HCT116 (cell line): ENCODE measurements around the gene CASQ1. TPM values are rescaled to one million over a fixed set of nuclear protein-coding genes. Genes with fewer than 3 reads are reported as not detected.

Experiments used
- ATAC-seq: fragments of 200-7000 bp; cut with Tn5 transposase; 2 replicates; pipeline ENCODE4 v1.9.1; 2020; ENCODE audit warnings: mild to moderate bottlenecking, moderate library complexity
- BruUV-seq: library from RNA; stranded (reverse); fragments of 400-500 nt; replicated peaks from 2 replicates; lab custom pipeline; 2021; lab: Mats Ljungman, UMichigan
- CTCF ChIA-PET: fragments of 300-600 bp; sonication (Branson Sonifier 250); formaldehyde crosslinking; loops from one replicate; lab custom pipeline; 2021; ENCODE audit warnings: antibody characterized with exemption; lab: Charles Lee
- POLR2A ChIA-PET: fragments of 300-600, 350-600 bp; sonication (Branson Sonifier 250); formaldehyde crosslinking; loops from one replicate; lab custom pipeline; 2021; ENCODE audit warnings: antibody characterized with exemption; lab: Charles Lee
- RAD21 ChIA-PET, 2 experiments: fragments of 300-600 bp; sonication (Branson Sonifier 250); formaldehyde crosslinking; loops; one replicate each; lab custom pipeline; 2023; ENCODE audit warnings: low total read pairs in 2 of 2; ENCODE audit not compliant: uncharacterized antibody in 2 of 2, unreplicated experiment in 2 of 2, low non-redundant PET in 1 of 2; lab: Charles Lee
- DNase-seq: peaks from one replicate; pipeline ENCODE4 v3.0.0-alpha.2; 2010; ENCODE audit warnings: low read depth, low spot score
- H2AFZ ChIP-seq: fragments of 200-600 bp; shearing (Covaris generic), sonication (generic); 2 replicates; pipeline ENCODE4 v1.6.1; 2017; ENCODE audit warnings: low read depth, mixed run types, mixed read lengths, antibody characterized with exemption, low read length; ENCODE audit not compliant: poor library complexity, severe bottlenecking
- H3K27ac ChIP-seq: 2 replicates; pipeline ENCODE4 v1.5.1; 2012; ENCODE audit warnings: low read depth, low read length
- H3K27me3 ChIP-seq: fragments of 200-600 bp; sonication (generic); 2 replicates; pipeline ENCODE4 v1.6.1; 2016; ENCODE audit warnings: mixed run types, low read length, mixed read lengths; ENCODE audit not compliant: insufficient read depth
- H3K36me3 ChIP-seq, 2 experiments: fragments of 200-500 bp in 1 of 2; fragments of 200-600 bp in 1 of 2; sonication (Bioruptor generic) in 1 of 2; sonication (generic) in 1 of 2; 2 replicates each; pipeline versions ENCODE4 v1.5.1 to v1.6.1; 2014 to 2016; ENCODE audit warnings: low read length in 2 of 2, inconsistent platforms in 1 of 2, mixed read lengths in 1 of 2, mixed run types in 1 of 2; ENCODE audit not compliant: insufficient read depth in 2 of 2, control insufficient read depth in 1 of 2
- H3K4me1 ChIP-seq, 2 experiments: fragments of 200-600 bp in 1 of 2; sonication (generic) in 1 of 2; 2 replicates each; pipeline versions ENCODE4 v1.5.1 to v1.6.1; 2012 to 2017; ENCODE audit warnings: low read length in 2 of 2, inconsistent platforms in 1 of 2, mild to moderate bottlenecking in 1 of 2, mixed read lengths in 1 of 2, mixed run types in 1 of 2, moderate library complexity in 1 of 2; ENCODE audit not compliant: insufficient read depth in 2 of 2, control insufficient read depth in 1 of 2
- H3K4me2 ChIP-seq: fragments of 200-600 bp; sonication (generic); 2 replicates; pipeline ENCODE4 v1.6.1; 2017; ENCODE audit warnings: mixed run types, low read length, mixed read lengths
- H3K4me3 ChIP-seq, 2 experiments: fragments of 200-600 bp in 1 of 2; sonication (generic) in 1 of 2; replicated peaks in 1 of 2; 2 replicates each; pipeline ENCODE4 v1.5.1; 2011 to 2016; ENCODE audit warnings: low read length in 2 of 2, control low read depth in 1 of 2, low read depth in 1 of 2, mild to moderate bottlenecking in 1 of 2, mixed read lengths in 1 of 2, mixed run types in 1 of 2
- H3K79me2 ChIP-seq: fragments of 200-600 bp; sonication (generic); 2 replicates; pipeline ENCODE4 v1.6.1; 2017; ENCODE audit warnings: mild to moderate bottlenecking, mixed run types, low read length, moderate library complexity, mixed read lengths; ENCODE audit not compliant: insufficient read depth
- H3K9ac ChIP-seq: fragments of 200-600 bp; sonication (generic); 2 replicates; pipeline ENCODE4 v1.6.1; 2016; ENCODE audit warnings: low read length, mixed read lengths
- H3K9me2 ChIP-seq: fragments of 200-600 bp; sonication (generic), shearing (Covaris generic); 2 replicates; pipeline ENCODE4 v1.6.1; 2017; ENCODE audit warnings: mixed run types, mild to moderate bottlenecking, moderate library complexity; ENCODE audit not compliant: insufficient read depth
- H3K9me3 ChIP-seq, 2 experiments: fragments of 200-500 bp in 1 of 2; fragments of 200-600 bp in 1 of 2; sonication (Bioruptor generic) in 1 of 2; sonication (generic) in 1 of 2; 2 replicates each; pipeline ENCODE4 v1.6.1; 2014 to 2017; ENCODE audit warnings: low read length in 2 of 2, mixed read lengths in 2 of 2, inconsistent platforms in 1 of 2, low read depth in 1 of 2, mild to moderate bottlenecking in 1 of 2, mixed run types in 1 of 2, moderate library complexity in 1 of 2; ENCODE audit not compliant: control insufficient read depth in 1 of 2, insufficient read depth in 1 of 2
- H4K20me1 ChIP-seq: fragments of 200-600 bp; sonication (generic), shearing (Covaris generic); 2 replicates; pipeline ENCODE4 v1.6.1; 2017; ENCODE audit warnings: mixed run types, mild to moderate bottlenecking, moderate library complexity; ENCODE audit not compliant: insufficient read depth
- CBX3 ChIP-seq: IDR thresholded peaks from 2 replicates; pipeline ENCODE4 v1.6.1; 2012; ENCODE audit warnings: low read depth
- CEBPB ChIP-seq: IDR thresholded peaks from 2 replicates; pipeline ENCODE4 v1.6.1; 2012; ENCODE audit warnings: low read depth
- ELF1 ChIP-seq: IDR thresholded peaks from 2 replicates; pipeline ENCODE4 v1.6.1; 2012; ENCODE audit warnings: low read depth, borderline replicate concordance
- EZH2 ChIP-seq: fragments of 200-600 bp; sonication (generic); IDR thresholded peaks from 2 replicates; pipeline ENCODE4 v1.6.1; 2017; ENCODE audit warnings: antibody characterized with exemption, mixed run types
- FOSL1 ChIP-seq: IDR thresholded peaks from 2 replicates; pipeline ENCODE4 v1.6.1; 2012; ENCODE audit warnings: low read depth
- JUND ChIP-seq: IDR thresholded peaks from 2 replicates; pipeline ENCODE4 v1.6.1; 2012
- POLR2A ChIP-seq: IDR thresholded peaks from 2 replicates; pipeline ENCODE4 v1.7.0; 2011; ENCODE audit warnings: borderline replicate concordance; ENCODE audit not compliant: insufficient read depth, insufficient read length; ENCODE audit errors: extremely low read depth
- POLR2AphosphoS5 ChIP-seq: IDR thresholded peaks from 2 replicates; pipeline ENCODE4 v1.6.1; 2011; ENCODE audit warnings: mild to moderate bottlenecking, low read depth, low read length, moderate library complexity
- RAD21 ChIP-seq: IDR thresholded peaks from 2 replicates; pipeline ENCODE4 v1.6.1; 2012; ENCODE audit warnings: low read depth, mild to moderate bottlenecking
- SIN3A ChIP-seq: IDR thresholded peaks from 2 replicates; pipeline ENCODE4 v1.6.1; 2012; ENCODE audit warnings: low read depth
- SP1 ChIP-seq: IDR thresholded peaks from 2 replicates; pipeline ENCODE4 v1.6.1; 2012; ENCODE audit warnings: low read depth
- SRF ChIP-seq: IDR thresholded peaks from 2 replicates; pipeline ENCODE4 v1.6.1; 2012; ENCODE audit warnings: low read depth
- ZFX ChIP-seq: fragments of 450-650 bp; IDR thresholded peaks from 2 replicates; pipeline ENCODE4 v1.6.1; 2017
- ZNF274 ChIP-seq: fragments of 200-500 bp; sonication (Bioruptor generic); IDR thresholded peaks from 2 replicates; pipeline ENCODE4 v1.6.1; 2014; ENCODE audit warnings: mild to moderate bottlenecking, low read depth, low read length, inconsistent platforms
- intact Hi-C: fragments of 100-400 bp; cut with micrococcal nuclease; formaldehyde crosslinking; loops from 2 replicates; pipeline ENCODE4 v1.10.0; 2022
- total RNA-seq: library from RNA; stranded (reverse); gene quantifications from one replicate; pipeline ENCODE4 v1.2.1, GENCODE V29; 2021; ENCODE audit not compliant: unreplicated experiment
- TF ChIP-seq, protein P1 (sequence below): IDR thresholded peaks from 2 replicates; pipeline ENCODE4 v1.6.1; 2012
- TF ChIP-seq, protein P2 (sequence below): IDR thresholded peaks from 2 replicates; pipeline ENCODE4 v1.6.1; 2012
- TF ChIP-seq, protein P3 (sequence below), 3 experiments: fragments of 200-600 bp in 1 of 3; sonication (generic) in 1 of 3; IDR thresholded peaks in 2 of 3; conservative IDR thresholded peaks in 1 of 3; 2 replicates each; pipeline ENCODE4 v1.5.1; 2012 to 2017; ENCODE audit warnings: low read depth in 2 of 3, low read length in 2 of 3, antibody characterized with exemption in 1 of 3, borderline replicate concordance in 1 of 3, control low read depth in 1 of 3, mild to moderate bottlenecking in 1 of 3, mixed read lengths in 1 of 3, mixed run types in 1 of 3, moderate library complexity in 1 of 3; ENCODE audit not compliant: insufficient read depth in 1 of 3
- TF ChIP-seq, protein P4 (sequence below): IDR thresholded peaks from 2 replicates; pipeline ENCODE4 v1.6.1; 2011; ENCODE audit warnings: mild to moderate bottlenecking, low read length, moderate library complexity; ENCODE audit not compliant: insufficient replicate concordance; ENCODE audit errors: extremely low read depth

Gene CASQ1
- total RNA-seq, 1 experiment from 2014 or later = not detected

DNA sequence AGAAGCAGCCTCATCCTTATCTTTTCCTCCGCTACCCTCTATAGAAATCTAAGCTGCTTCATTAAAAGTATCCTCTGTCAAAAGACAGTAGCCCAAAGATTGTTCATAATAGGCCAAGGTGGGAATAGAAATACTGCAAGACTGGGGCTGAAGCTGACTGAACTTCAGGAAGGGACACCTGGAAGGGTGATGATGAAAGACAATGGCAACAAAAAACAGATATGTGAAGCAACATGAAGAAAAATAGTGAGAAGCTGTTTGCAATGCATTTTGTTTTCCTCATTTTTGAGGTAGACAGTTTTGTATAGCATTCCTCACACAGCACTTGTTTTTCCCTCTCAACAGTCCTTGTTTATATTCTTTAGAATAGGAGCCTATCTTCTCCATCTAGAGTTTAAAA is 55.1 kb downstream of the CASQ1 start:
- Histone ChIP-seq H3K36me3 (peaks cover 2 to 9% of the 10 kb centered on the region in 2 experiments; a peak in 2 of 4 replicates), H3K4me2 (no peak overlapping the region), H3K9me3 (no peaks in the 10 kb centered on the region), H2AFZ (no peak overlapping the region), H3K4me3 (no peak overlapping the region), H4K20me1 (no peaks in the 10 kb centered on the region), H3K9ac (no peak overlapping the region), H3K79me2 (peaks cover 60% of the 10 kb centered on the region), H3K27ac (no peak overlapping the region), H3K9me2 (no peaks in the 10 kb centered on the region), H3K27me3 (no peaks in the 10 kb centered on the region), H3K4me1 (no peaks in the 10 kb centered on the region)
- no TSS peak for BruUV-seq
- ATAC-seq (no peak), DNase-seq (no peak)
- no peak for TF ChIP-seq SRF
- TF ChIP-seq ZFX = no peak
- TF ChIP-seq ELF1 = no peak
- TF ChIP-seq JUND = no peak
- no peak for TF ChIP-seq POLR2AphosphoS5
- TF ChIP-seq CBX3 = no peak
- TF ChIP-seq, protein P1, sequence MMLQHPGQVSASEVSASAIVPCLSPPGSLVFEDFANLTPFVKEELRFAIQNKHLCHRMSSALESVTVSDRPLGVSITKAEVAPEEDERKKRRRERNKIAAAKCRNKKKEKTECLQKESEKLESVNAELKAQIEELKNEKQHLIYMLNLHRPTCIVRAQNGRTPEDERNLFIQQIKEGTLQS = no peak
- no peak for TF ChIP-seq SIN3A
- TF ChIP-seq CEBPB = no peak
- TF ChIP-seq, protein P2, sequence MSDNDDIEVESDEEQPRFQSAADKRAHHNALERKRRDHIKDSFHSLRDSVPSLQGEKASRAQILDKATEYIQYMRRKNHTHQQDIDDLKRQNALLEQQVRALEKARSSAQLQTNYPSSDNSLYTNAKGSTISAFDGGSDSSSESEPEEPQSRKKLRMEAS = no peak
- no peak for TF ChIP-seq SP1
- TF ChIP-seq, protein P3, sequence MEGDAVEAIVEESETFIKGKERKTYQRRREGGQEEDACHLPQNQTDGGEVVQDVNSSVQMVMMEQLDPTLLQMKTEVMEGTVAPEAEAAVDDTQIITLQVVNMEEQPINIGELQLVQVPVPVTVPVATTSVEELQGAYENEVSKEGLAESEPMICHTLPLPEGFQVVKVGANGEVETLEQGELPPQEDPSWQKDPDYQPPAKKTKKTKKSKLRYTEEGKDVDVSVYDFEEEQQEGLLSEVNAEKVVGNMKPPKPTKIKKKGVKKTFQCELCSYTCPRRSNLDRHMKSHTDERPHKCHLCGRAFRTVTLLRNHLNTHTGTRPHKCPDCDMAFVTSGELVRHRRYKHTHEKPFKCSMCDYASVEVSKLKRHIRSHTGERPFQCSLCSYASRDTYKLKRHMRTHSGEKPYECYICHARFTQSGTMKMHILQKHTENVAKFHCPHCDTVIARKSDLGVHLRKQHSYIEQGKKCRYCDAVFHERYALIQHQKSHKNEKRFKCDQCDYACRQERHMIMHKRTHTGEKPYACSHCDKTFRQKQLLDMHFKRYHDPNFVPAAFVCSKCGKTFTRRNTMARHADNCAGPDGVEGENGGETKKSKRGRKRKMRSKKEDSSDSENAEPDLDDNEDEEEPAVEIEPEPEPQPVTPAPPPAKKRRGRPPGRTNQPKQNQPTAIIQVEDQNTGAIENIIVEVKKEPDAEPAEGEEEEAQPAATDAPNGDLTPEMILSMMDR (IDR thresholded peaks at IDR 0.05 in 2 of 3, conservative IDR thresholded peaks at IDR 0.05 in 1 of 3; ENCODE audit: borderline replicate concordance in 1 of 3, insufficient read depth in 1 of 3, low read depth in 2 of 3, low read length in 2 of 3) = no peak
- no peak for TF ChIP-seq EZH2
- TF ChIP-seq RAD21 = no peak
- no peak for TF ChIP-seq POLR2A
- TF ChIP-seq, protein P4, sequence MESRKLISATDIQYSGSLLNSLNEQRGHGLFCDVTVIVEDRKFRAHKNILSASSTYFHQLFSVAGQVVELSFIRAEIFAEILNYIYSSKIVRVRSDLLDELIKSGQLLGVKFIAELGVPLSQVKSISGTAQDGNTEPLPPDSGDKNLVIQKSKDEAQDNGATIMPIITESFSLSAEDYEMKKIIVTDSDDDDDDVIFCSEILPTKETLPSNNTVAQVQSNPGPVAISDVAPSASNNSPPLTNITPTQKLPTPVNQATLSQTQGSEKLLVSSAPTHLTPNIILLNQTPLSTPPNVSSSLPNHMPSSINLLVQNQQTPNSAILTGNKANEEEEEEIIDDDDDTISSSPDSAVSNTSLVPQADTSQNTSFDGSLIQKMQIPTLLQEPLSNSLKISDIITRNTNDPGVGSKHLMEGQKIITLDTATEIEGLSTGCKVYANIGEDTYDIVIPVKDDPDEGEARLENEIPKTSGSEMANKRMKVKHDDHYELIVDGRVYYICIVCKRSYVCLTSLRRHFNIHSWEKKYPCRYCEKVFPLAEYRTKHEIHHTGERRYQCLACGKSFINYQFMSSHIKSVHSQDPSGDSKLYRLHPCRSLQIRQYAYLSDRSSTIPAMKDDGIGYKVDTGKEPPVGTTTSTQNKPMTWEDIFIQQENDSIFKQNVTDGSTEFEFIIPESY = no peak
- TF ChIP-seq FOSL1 = no peak
- no peak for TF ChIP-seq ZNF274
- POLR2A ChIA-PET = no interaction called here
- CTCF ChIA-PET = interaction anchor here (1.2 kb wide), 1 partner anchor 47 kb away, joined by 3 read pairs; no protein-coding TSS in a partner anchor
- RAD21 ChIA-PET = interaction anchor here in 1 of 2 experiments (0.9 to 1.0 kb wide), 2 partner anchors 46 to 52 kb away, joined by 3 to 4 read pairs; no protein-coding TSS in a partner anchor
- intact Hi-C loops = no loop called here
